Gastrocnemius medialis (tissue), 4 donors: ENCODE data around the gene SCO1.

ENCODE experiments used
- POLR2A ChIP-seq, 2 donors: fragments of 450-650 bp; IDR thresholded peaks; one replicate each; pipeline ENCODE4 v1.6.1; 2017; ENCODE audit warnings: antibody characterized with exemption in 2 of 2, mild to moderate bottlenecking in 2 of 2, moderate library complexity in 2 of 2
- TF ChIP-seq, protein P1 (sequence below), 5 experiments: fragments of 450-650 bp in 3 of 5; fragments of 200-600 bp in 2 of 5; sonication (generic) in 2 of 5; IDR thresholded peaks in 4 of 5; conservative IDR thresholded peaks in 1 of 5; 1 replicate in 4 of 5; 2 replicates in 1 of 5; pipeline ENCODE4 v1.5.1; 2016 to 2019; ENCODE audit warnings: antibody characterized with exemption in 5 of 5, mild to moderate bottlenecking in 3 of 5, moderate library complexity in 3 of 5

DNA sequence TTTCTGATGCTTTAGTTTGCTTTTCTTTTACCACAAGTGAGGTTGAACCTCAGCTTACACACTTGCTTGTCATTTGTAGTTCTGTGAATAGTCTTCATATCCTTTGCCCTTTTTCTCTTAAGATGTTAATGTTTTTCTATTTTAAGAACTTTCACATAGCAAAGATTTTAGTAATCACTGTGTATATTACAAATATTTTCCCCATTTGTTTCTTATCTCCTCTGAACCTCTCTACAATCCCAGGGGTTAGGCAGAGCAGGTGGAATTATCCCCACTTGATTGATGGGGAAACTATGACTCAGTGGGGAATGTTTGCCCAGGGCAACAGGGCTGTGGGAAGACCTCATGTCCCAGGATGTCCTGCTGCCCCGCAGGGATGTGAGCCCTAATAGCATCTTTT is 28.6 kb downstream of the SCO1 start:
- TF ChIP-seq, protein P1, sequence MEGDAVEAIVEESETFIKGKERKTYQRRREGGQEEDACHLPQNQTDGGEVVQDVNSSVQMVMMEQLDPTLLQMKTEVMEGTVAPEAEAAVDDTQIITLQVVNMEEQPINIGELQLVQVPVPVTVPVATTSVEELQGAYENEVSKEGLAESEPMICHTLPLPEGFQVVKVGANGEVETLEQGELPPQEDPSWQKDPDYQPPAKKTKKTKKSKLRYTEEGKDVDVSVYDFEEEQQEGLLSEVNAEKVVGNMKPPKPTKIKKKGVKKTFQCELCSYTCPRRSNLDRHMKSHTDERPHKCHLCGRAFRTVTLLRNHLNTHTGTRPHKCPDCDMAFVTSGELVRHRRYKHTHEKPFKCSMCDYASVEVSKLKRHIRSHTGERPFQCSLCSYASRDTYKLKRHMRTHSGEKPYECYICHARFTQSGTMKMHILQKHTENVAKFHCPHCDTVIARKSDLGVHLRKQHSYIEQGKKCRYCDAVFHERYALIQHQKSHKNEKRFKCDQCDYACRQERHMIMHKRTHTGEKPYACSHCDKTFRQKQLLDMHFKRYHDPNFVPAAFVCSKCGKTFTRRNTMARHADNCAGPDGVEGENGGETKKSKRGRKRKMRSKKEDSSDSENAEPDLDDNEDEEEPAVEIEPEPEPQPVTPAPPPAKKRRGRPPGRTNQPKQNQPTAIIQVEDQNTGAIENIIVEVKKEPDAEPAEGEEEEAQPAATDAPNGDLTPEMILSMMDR (IDR thresholded peaks at IDR 0.05 in 4 of 5, conservative IDR thresholded peaks at IDR 0.05 in 1 of 5): no peak
- no peak for TF ChIP-seq POLR2A (IDR thresholded peaks at IDR 0.05)
